Stimulated activated CD8-positive, alpha-beta memory T cell treated with anti-CD3 and anti-CD28 coated beads, Interleukin-7, amount 100 ng/mL, for 24 hours (primary cell): Measurements from ENCODE around the gene LRRC8C.

ENCODE experiments used
- DNase-seq: peaks from one replicate; pipeline ENCODE4 v3.0.0-alpha.2; 2020; ENCODE audit warnings: low read depth

Gene LRRC8C

GRCh38 chr1:89767618-89768017, 134.7 kb downstream of the LRRC8C start:
- no peak for DNase-seq
